22Rv1 (cell line): Measurements from ENCODE around the gene SLC22A1.

Experiments
- CTCF ChIP-seq: fragments of 450-650 bp; IDR thresholded peaks from 2 replicates; pipeline ENCODE4 v1.5.1; 2017; ENCODE audit warnings: mild to moderate bottlenecking
- ZFX ChIP-seq: fragments of 450-650 bp; IDR thresholded peaks from 2 replicates; pipeline ENCODE4 v1.6.1; 2017; ENCODE audit warnings: antibody characterized with exemption, borderline replicate concordance

- TF ChIP-seq CTCF (no peak), ZFX (no peak)
These were observed 13.5 kb upstream of the SLC22A1 start for GRCh38 chr6:160108077-160108476.
